Measurements from ENCODE around the gene ABCA4. TPM values are rescaled to one million over a fixed set of nuclear protein-coding genes. Genes with fewer than 3 reads are reported as not detected.

ABCA4 gene
- total RNA-seq, 2 experiments from 2014 or later = not detected

- ChIA-PET POLR2A (no interaction called here), CTCF (no interaction called here)
These were observed 3.6 kb upstream of the ABCA4 start for GRCh38 chr1:94124538-94124937.

GRCh38 chr1:94122201-94122970 is 1.4 kb upstream of the ABCA4 start:
- ChIA-PET CTCF (no interaction called here), POLR2A (no interaction called here)

GRCh38 chr1:94121411-94121821 is 468 bp upstream of the ABCA4 start:
- ChIA-PET CTCF (no interaction called here), POLR2A (no interaction called here)

GRCh38 chr1:94120570-94120901 is 412 bp downstream of the ABCA4 start:
- ChIA-PET CTCF (no interaction called here), POLR2A (no interaction called here)

GRCh38 chr1:94119796-94120569 is 965 bp downstream of the ABCA4 start:
- POLR2A ChIA-PET = no interaction called here
- CTCF ChIA-PET = interaction anchor here (1.1 kb wide), 1 partner anchor 85 kb away, joined by 3 read pairs; no protein-coding TSS in a partner anchor

GRCh38 chr1:94119306-94119705 is 1.6 kb downstream of the ABCA4 start:
- ChIA-PET CTCF (interaction anchor here (1.1 kb wide), 1 partner anchor 84 kb away, joined by 3 read pairs; no protein-coding TSS in a partner anchor), POLR2A (no interaction called here)

GRCh38 chr1:94118471-94118870 is 2.5 kb downstream of the ABCA4 start:
- ChIA-PET POLR2A (no interaction called here), CTCF (no interaction called here)

- CTCF ChIA-PET = no interaction called here
- POLR2A ChIA-PET = no interaction called here
These were observed 2.9 kb downstream of the ABCA4 start for GRCh38 chr1:94118013-94118412.

GRCh38 chr1:94117259-94117851 is 3.6 kb downstream of the ABCA4 start:
- ChIA-PET CTCF (no interaction called here), POLR2A (no interaction called here)

GRCh38 chr1:94115900-94116436 is 5.0 kb downstream of the ABCA4 start:
- POLR2A ChIA-PET = no interaction called here

GRCh38 chr1:94115254-94115899 is 5.6 kb downstream of the ABCA4 start:
- POLR2A ChIA-PET = no interaction called here
- CTCF ChIA-PET = no interaction called here

More at GRCh38 chr1:94115900-94116436, 5.0 kb downstream of the ABCA4 start:
- CTCF ChIA-PET = no interaction called here

- CTCF ChIA-PET = no interaction called here
- POLR2A ChIA-PET = no interaction called here
These were observed 7.2 kb downstream of the ABCA4 start for GRCh38 chr1:94113589-94114226.

- CTCF ChIA-PET = no interaction called here
- POLR2A ChIA-PET = no interaction called here
These were observed 9.1 kb downstream of the ABCA4 start for GRCh38 chr1:94111879-94112278.

- ChIA-PET CTCF (no interaction called here), POLR2A (no interaction called here)
These were observed 9.8 kb downstream of the ABCA4 start for GRCh38 chr1:94110946-94111740.

GRCh38 chr1:94110021-94110761 is 10.8 kb downstream of the ABCA4 start:
- CTCF ChIA-PET = no interaction called here
- POLR2A ChIA-PET = no interaction called here

- ChIA-PET CTCF (no interaction called here), POLR2A (no interaction called here)
These were observed 11.5 kb downstream of the ABCA4 start for GRCh38 chr1:94109478-94109877.

GRCh38 chr1:94107141-94107540 is 13.8 kb downstream of the ABCA4 start:
- POLR2A ChIA-PET = no interaction called here
- CTCF ChIA-PET = no interaction called here

- POLR2A ChIA-PET = no interaction called here
- CTCF ChIA-PET = no interaction called here
These were observed 14.2 kb downstream of the ABCA4 start for GRCh38 chr1:94106716-94107115.

All from activated CD8-positive, alpha-beta memory T cell treated with anti-CD3 and anti-CD28 coated beads for 36 hours (primary cell).